Kidney epithelial cell (primary cell): ENCODE data around the gene MAPKAP1. TPM values are rescaled to one million over a fixed set of nuclear protein-coding genes. Genes with fewer than 3 reads are reported as not detected.

Experiments used
- DNase-seq: peaks from one replicate; pipeline ENCODE4 v3.0.0-alpha.2; 2010; ENCODE audit warnings: low read depth
- H3K27me3 ChIP-seq: 2 replicates; pipeline ENCODE4 v1.6.0; 2011; ENCODE audit warnings: low read length; ENCODE audit not compliant: control insufficient read depth, insufficient read depth
- H3K36me3 ChIP-seq: 2 replicates; pipeline ENCODE4 v1.5.1; 2011; ENCODE audit warnings: low read length; ENCODE audit not compliant: control insufficient read depth, insufficient read depth
- H3K4me3 ChIP-seq: 2 replicates; pipeline ENCODE4 v1.5.1; 2011; ENCODE audit warnings: low read depth, mild to moderate bottlenecking, control low read depth, low read length
- CTCF ChIP-seq: IDR thresholded peaks from 2 replicates; pipeline ENCODE4 v1.5.1; 2011; ENCODE audit warnings: mild to moderate bottlenecking, moderate library complexity, low read length, control low read depth, inconsistent platforms; ENCODE audit not compliant: insufficient read depth, poor library complexity, severe bottlenecking
- total RNA-seq: library from RNA; depleted of rRNA; stranded (reverse); fragments of >200 nt; gene quantifications from 2 replicates; pipeline ENCODE4 v1.2.3, GENCODE V29; 2015

The MAPKAP1 gene
- total RNA-seq, 1 donor from 2014 or later, result 101 TPM

- Histone ChIP-seq H3K36me3 (no peaks in the 10 kb centered on the region), H3K4me3 (no peak overlapping the region), H3K27me3 (no peaks in the 10 kb centered on the region)
- no peak for TF ChIP-seq CTCF
- no peak for DNase-seq
Observed at GRCh38 chr9:125660557-125660956, 46.5 kb downstream of the MAPKAP1 start.

- no peak for TF ChIP-seq CTCF
- H3K36me3 ChIP-seq, result no peaks in the 10 kb centered on the region
- no peak overlapping the region for H3K4me3 ChIP-seq
- no peaks in the 10 kb centered on the region for H3K27me3 ChIP-seq
- peak; percentile 23 for DNase-seq
Observed at GRCh38 chr9:125659954-125660353, 47.1 kb downstream of the MAPKAP1 start.

GRCh38 chr9:125659201-125659840 lies 47.7 kb downstream of the MAPKAP1 start:
- no peaks in the 10 kb centered on the region for H3K27me3 ChIP-seq
- no peak for TF ChIP-seq CTCF
- DNase-seq, result no peak
- no peaks in the 10 kb centered on the region for H3K36me3 ChIP-seq
- H3K4me3 ChIP-seq, result no peak overlapping the region

- H3K4me3 ChIP-seq, result no peak overlapping the region
- H3K27me3 ChIP-seq, result no peaks in the 10 kb centered on the region
- TF ChIP-seq CTCF, result no peak
- no peaks in the 10 kb centered on the region for H3K36me3 ChIP-seq
- no peak for DNase-seq
Observed at GRCh38 chr9:125656560-125656959, 50.4 kb downstream of the MAPKAP1 start.

- Histone ChIP-seq H3K27me3 (no peaks in the 10 kb centered on the region), H3K4me3 (no peak overlapping the region), H3K36me3 (no peaks in the 10 kb centered on the region)
- DNase-seq, result no peak
- TF ChIP-seq CTCF, result no peak
Observed at GRCh38 chr9:125655691-125656410, 51.2 kb downstream of the MAPKAP1 start.
